ENCODE measurements around the gene CDH4. TPM values are rescaled to one million over a fixed set of nuclear protein-coding genes. Genes with fewer than 3 reads are reported as not detected.

Gene CDH4
- total RNA-seq, 1 donor from 2014 or later, result 2.9 TPM

DNA sequence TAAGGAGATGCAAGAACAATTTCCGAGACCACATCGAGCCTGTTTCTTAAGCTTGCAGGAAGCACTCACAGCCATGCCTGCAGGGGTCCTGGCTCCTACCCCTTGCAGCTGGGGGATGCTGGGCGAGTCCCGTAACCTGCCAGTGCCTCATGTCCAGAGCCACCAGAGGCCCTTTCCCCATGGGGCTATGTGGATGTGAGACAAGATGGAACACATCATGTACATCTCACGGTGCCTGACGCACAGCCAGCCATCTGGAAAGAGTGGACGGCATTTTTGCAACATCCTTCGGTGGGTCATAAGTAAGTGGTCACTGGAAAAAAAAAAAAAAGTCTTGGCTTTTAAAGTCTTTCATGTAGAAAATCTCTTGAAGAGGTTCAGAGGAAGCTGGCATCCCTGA lies 72.8 kb downstream of the CDH4 start:
- H4K20me1 ChIP-seq (ENCODE audit: low read depth), result no peaks in the 10 kb centered on the region
- Mint-ChIP-seq H3K27me3 (ENCODE audit: insufficient read depth, low read depth) (peaks cover 5% of the 10 kb centered on the region), H3K4me3 (no peak overlapping the region), H3K36me3 (no peaks in the 10 kb centered on the region), H3K4me1 (peaks cover 2% of the 10 kb centered on the region), H3K9me3 (no peaks in the 10 kb centered on the region), H3K27ac (no peak overlapping the region)
- H3K9me3 ChIP-seq (ENCODE audit: low read depth), result no peaks in the 10 kb centered on the region
- H3K27me3 ChIP-seq, result peaks cover 7% of the 10 kb centered on the region
- H3K27ac ChIP-seq, result no peak overlapping the region
- no peak overlapping the region for H2AFZ ChIP-seq (replicated peaks)
- no peaks in the 10 kb centered on the region for H3K36me3 ChIP-seq
- TF ChIP-seq EZH2 (IDR thresholded peaks at IDR 0.05) (no peak), EZH2phosphoT487 (IDR thresholded peaks at IDR 0.05) (no peak), CTCF (IDR thresholded peaks at IDR 0.05) (no peak)
- no peak overlapping the region for H3K4me3 ChIP-seq
- no peaks in the 10 kb centered on the region for H3K4me1 ChIP-seq
- H3K4me2 ChIP-seq, result no peak overlapping the region
- no peak overlapping the region for H3K9ac ChIP-seq
- H3F3A ChIP-seq (ENCODE audit: low read depth), result no peaks in the 10 kb centered on the region
- no peak for DNase-seq (ENCODE audit: low spot score)
- H3K79me2 ChIP-seq (ENCODE audit: low read depth), result no peaks in the 10 kb centered on the region

- no peaks in the 10 kb centered on the region for H3K4me1 ChIP-seq
- Mint-ChIP-seq H3K4me1 (peaks cover 2% of the 10 kb centered on the region), H3K27me3 (ENCODE audit: insufficient read depth, low read depth) (peaks cover 2% of the 10 kb centered on the region), H3K4me3 (no peak overlapping the region), H3K36me3 (no peaks in the 10 kb centered on the region), H3K9me3 (no peaks in the 10 kb centered on the region), H3K27ac (no peak overlapping the region)
- H3K9ac ChIP-seq, result no peak overlapping the region
- H3K4me2 ChIP-seq, result no peak overlapping the region
- H3K4me3 ChIP-seq, result no peak overlapping the region
- H2AFZ ChIP-seq (replicated peaks), result no peak overlapping the region
- H3K27ac ChIP-seq, result no peak overlapping the region
- H3K79me2 ChIP-seq (ENCODE audit: low read depth), result no peaks in the 10 kb centered on the region
- H3F3A ChIP-seq (ENCODE audit: low read depth), result no peaks in the 10 kb centered on the region
- no peak for DNase-seq (ENCODE audit: low spot score)
- no peaks in the 10 kb centered on the region for H3K9me3 ChIP-seq (ENCODE audit: low read depth)
- no peaks in the 10 kb centered on the region for H3K36me3 ChIP-seq
- H4K20me1 ChIP-seq (ENCODE audit: low read depth), result no peaks in the 10 kb centered on the region
- H3K27me3 ChIP-seq, result peaks cover 7% of the 10 kb centered on the region
- TF ChIP-seq EZH2 (IDR thresholded peaks at IDR 0.05) (no peak), CTCF (IDR thresholded peaks at IDR 0.05) (no peak), EZH2phosphoT487 (IDR thresholded peaks at IDR 0.05) (no peak)
Measured at GRCh38 chr20:61325718-61326117, 73.7 kb downstream of the CDH4 start.

DNA sequence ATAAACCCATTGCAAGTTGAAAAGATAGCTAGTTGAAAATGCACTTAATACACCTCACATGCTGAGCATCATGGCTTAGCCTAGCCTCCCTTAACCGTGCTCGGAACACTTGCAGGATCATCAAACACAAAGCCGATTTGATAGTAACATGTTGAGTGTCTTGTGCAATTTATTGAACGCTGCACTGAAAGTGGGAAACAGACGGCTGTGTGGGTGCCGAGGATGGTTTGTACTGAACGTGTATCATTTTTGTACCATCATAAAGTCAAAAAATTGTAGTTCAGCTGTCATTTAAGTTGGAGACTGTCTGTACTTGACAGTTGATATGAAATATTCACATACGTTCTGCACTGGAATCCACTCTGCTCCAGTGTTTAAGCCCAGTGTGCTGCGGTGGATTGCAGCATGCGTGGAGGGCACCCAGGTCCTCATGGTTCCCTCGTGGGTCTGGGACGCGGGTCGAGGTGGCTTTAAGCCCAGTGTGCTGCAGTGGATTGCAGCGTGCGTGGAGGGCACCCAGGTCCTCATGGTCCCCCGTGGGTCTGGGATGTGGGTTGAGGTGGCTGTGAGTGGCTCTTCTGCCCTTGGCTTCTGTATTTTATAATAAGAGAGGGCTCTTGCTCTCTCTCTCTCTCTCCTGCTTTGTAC lies 77.0 kb downstream of the CDH4 start:
- H3K9me3 Mint-ChIP-seq, result no peaks in the 10 kb centered on the region
- DNase-seq (ENCODE audit: low spot score), result no peak
- Histone ChIP-seq H3K4me3 (no peak overlapping the region), H3F3A (ENCODE audit: low read depth) (no peaks in the 10 kb centered on the region), H3K79me2 (ENCODE audit: low read depth) (no peaks in the 10 kb centered on the region), H3K4me2 (no peak overlapping the region), H3K4me1 (peaks cover 8% of the 10 kb centered on the region), H4K20me1 (ENCODE audit: low read depth) (peaks cover 16% of the 10 kb centered on the region), H3K27me3 (peaks cover 7% of the 10 kb centered on the region), H3K36me3 (no peaks in the 10 kb centered on the region), H2AFZ (replicated peaks) (no peak overlapping the region), H3K9me3 (ENCODE audit: low read depth) (no peaks in the 10 kb centered on the region), H3K27ac (no peak overlapping the region), H3K9ac (no peak overlapping the region)
- H3K4me1 Mint-ChIP-seq, result peaks cover 14% of the 10 kb centered on the region
- no peaks in the 10 kb centered on the region for H3K27me3 Mint-ChIP-seq (ENCODE audit: insufficient read depth, low read depth)
- H3K36me3 Mint-ChIP-seq, result no peaks in the 10 kb centered on the region
- no peak overlapping the region for H3K27ac Mint-ChIP-seq
- TF ChIP-seq EZH2 (IDR thresholded peaks at IDR 0.05), result no peak
- no peak for TF ChIP-seq EZH2phosphoT487 (IDR thresholded peaks at IDR 0.05)
- TF ChIP-seq CTCF (IDR thresholded peaks at IDR 0.05), result no peak
- H3K4me3 Mint-ChIP-seq, result no peak overlapping the region

All from neural progenitor cell (in vitro differentiated cells).